Keratinocyte (primary cell): ENCODE data around the gene NTSR1.

Experiments used
- CTCF ChIP-seq, 3 experiments: IDR thresholded peaks in 1 of 3; conservative IDR thresholded peaks in 1 of 3; optimal IDR thresholded peaks in 1 of 3; 2 replicates in 2 of 3; 3 replicates in 1 of 3; pipeline versions ENCODE3 to v1.5.1; 2011; ENCODE audit warnings: low read length in 3 of 3, mild to moderate bottlenecking in 3 of 3, moderate library complexity in 2 of 3, control low read depth in 1 of 3, inconsistent platforms in 1 of 3; ENCODE audit not compliant: insufficient read depth in 2 of 3; ENCODE audit errors: extremely low read depth in 1 of 3
- EZH2 ChIP-seq: IDR thresholded peaks from one replicate; pipeline ENCODE4 v1.6.1; 2012; ENCODE audit warnings: inconsistent platforms, mild to moderate bottlenecking, low read length, moderate library complexity

GRCh38 chr20:62739067-62739466 is 30.4 kb downstream of the NTSR1 start:
- TF ChIP-seq CTCF (optimal IDR thresholded peaks at IDR 0.05 in 1 of 3, IDR thresholded peaks at IDR 0.05 in 1 of 3, conservative IDR thresholded peaks at IDR 0.05 in 1 of 3; ENCODE audit: extremely low read depth in 1 of 3, insufficient read depth in 2 of 3, low read length in 3 of 3) (no peak), EZH2 (no peak)
